Tibial nerve (tissue), 4 donors: ENCODE measurements around the gene SPACA9. TPM values are rescaled to one million over a fixed set of nuclear protein-coding genes. Genes with fewer than 3 reads are reported as not detected.

Experiments used
- DNase-seq, 2 donors: peaks; one replicate each; pipeline ENCODE4 v3.0.0-alpha.2; 2019; ENCODE audit warnings: low spot score in 2 of 2
- H3K27ac ChIP-seq, 4 donors: fragments of 200-600 bp; sonication (generic) in 3 of 4; one replicate each; pipeline ENCODE4 v1.5.1; 2017 to 2019; ENCODE audit warnings: mild to moderate bottlenecking in 1 of 4
- H3K27me3 ChIP-seq, 2 donors: fragments of 200-600 bp; sonication (generic) in 1 of 2; one replicate each; pipeline versions ENCODE4 v1.5.1 to v1.6.0; 2017 to 2019
- H3K36me3 ChIP-seq, 3 donors: fragments of 200-600 bp; sonication (generic); one replicate each; pipeline ENCODE4 v1.5.1; 2018 to 2019
- H3K4me1 ChIP-seq, 4 donors: fragments of 200-600 bp; sonication (generic) in 3 of 4; one replicate each; pipeline ENCODE4 v1.5.1; 2017 to 2019
- H3K4me3 ChIP-seq, 4 donors: fragments of 200-600 bp; sonication (generic) in 3 of 4; one replicate each; pipeline ENCODE4 v1.5.1; 2017 to 2019; ENCODE audit warnings: mild to moderate bottlenecking in 1 of 4, moderate library complexity in 1 of 4
- H3K9me3 ChIP-seq, 4 donors: fragments of 200-600 bp; sonication (generic) in 3 of 4; one replicate each; pipeline ENCODE4 v1.5.1; 2017 to 2019
- CTCF ChIP-seq, 5 experiments: fragments of 200-600 bp in 3 of 5; fragments of 450-650 bp in 2 of 5; sonication (generic) in 3 of 5; IDR thresholded peaks; one replicate each; pipeline ENCODE4 v1.5.1; 2016 to 2019; ENCODE audit warnings: antibody characterized with exemption in 5 of 5, mild to moderate bottlenecking in 3 of 5, moderate library complexity in 2 of 5
- EP300 ChIP-seq, 2 donors: sonication (generic); formaldehyde crosslinking; IDR thresholded peaks; one replicate each; pipeline ENCODE4 v1.6.1; 2017; ENCODE audit warnings: antibody characterized with exemption in 2 of 2, mild to moderate bottlenecking in 1 of 2
- POLR2A ChIP-seq, 2 donors: fragments of 450-650 bp; IDR thresholded peaks; one replicate each; pipeline ENCODE4 v1.6.1; 2017; ENCODE audit warnings: antibody characterized with exemption in 2 of 2, mild to moderate bottlenecking in 2 of 2, moderate library complexity in 2 of 2
- WGBS, 2 donors: methylation state at CpG; one replicate each; pipeline ENCODE4 v1.1.5; 2018; 5-methylcytosine and 5-hydroxymethylcytosine counted together
- total RNA-seq, 4 donors: library from RNA; depleted of rRNA; stranded (reverse); fragments of >200 nt; gene quantifications; one replicate each; pipeline ENCODE4 v1.1.0, GENCODE V29; 2016

Gene SPACA9
- total RNA-seq, 4 donors from 2014 or later = 4.2 to 5.9 (median 5.3) TPM

- WGBS, 2 donors = 93 to 98% methylated on average over 10 to 17 of the region's 18 CpGs
- H3K27ac ChIP-seq = no peak overlapping the region
- TF ChIP-seq EP300 (IDR thresholded peaks at IDR 0.05) (no peak), CTCF (IDR thresholded peaks at IDR 0.05) (no peak), POLR2A (IDR thresholded peaks at IDR 0.05) (no peak)
- DNase-seq = no peak
- peaks cover 0 to 89% (median 0%) of the 10 kb centered on the region in 3 donors for H3K36me3 ChIP-seq
- no peak overlapping the region for H3K4me3 ChIP-seq
- no peaks in the 10 kb centered on the region for H3K9me3 ChIP-seq
- no peaks in the 10 kb centered on the region for H3K27me3 ChIP-seq
- no peaks in the 10 kb centered on the region for H3K4me1 ChIP-seq
Measured at GRCh38 chr9:132888151-132888550, 9.5 kb downstream of the SPACA9 start.

- Histone ChIP-seq H3K36me3 (peaks cover 0 to 94% (median 0%) of the 10 kb centered on the region in 3 donors), H3K27me3 (no peaks in the 10 kb centered on the region), H3K9me3 (no peaks in the 10 kb centered on the region), H3K4me1 (peaks cover 0 to 12% (median 0%) of the 10 kb centered on the region in 4 donors), H3K27ac (no peak overlapping the region), H3K4me3 (no peak overlapping the region)
- TF ChIP-seq CTCF (IDR thresholded peaks at IDR 0.05) = no peak
- TF ChIP-seq EP300 (IDR thresholded peaks at IDR 0.05) = no peak
- no peak for TF ChIP-seq POLR2A (IDR thresholded peaks at IDR 0.05)
- 69 to 76% methylated on average over 9 of the region's 9 CpGs for WGBS, 2 donors
- DNase-seq = no peak
Measured at GRCh38 chr9:132892400-132892799, 13.7 kb downstream of the SPACA9 start.

- 86 to 91% methylated on average over 5 of the region's 5 CpGs for WGBS, 2 donors
- TF ChIP-seq EP300 (IDR thresholded peaks at IDR 0.05) (no peak), POLR2A (IDR thresholded peaks at IDR 0.05) (no peak), CTCF (IDR thresholded peaks at IDR 0.05) (no peak)
- no peak overlapping the region for H3K4me3 ChIP-seq
- H3K4me1 ChIP-seq = peaks cover 0 to 12% (median 0%) of the 10 kb centered on the region in 4 donors
- H3K27me3 ChIP-seq = no peaks in the 10 kb centered on the region
- H3K9me3 ChIP-seq = no peaks in the 10 kb centered on the region
- no peak overlapping the region for H3K27ac ChIP-seq
- peaks cover 0 to 94% (median 8%) of the 10 kb centered on the region in 3 donors for H3K36me3 ChIP-seq
- no peak for DNase-seq
Measured at GRCh38 chr9:132894346-132894745, 15.6 kb downstream of the SPACA9 start.

- H3K27ac ChIP-seq = no peak overlapping the region
- H3K36me3 ChIP-seq = peaks cover 0 to 94% (median 8%) of the 10 kb centered on the region in 3 donors
- H3K27me3 ChIP-seq = no peaks in the 10 kb centered on the region
- WGBS, 2 donors = 65 to 66% methylated on average over 9 of the region's 9 CpGs
- H3K9me3 ChIP-seq = no peaks in the 10 kb centered on the region
- TF ChIP-seq CTCF (IDR thresholded peaks at IDR 0.05) = no peak
- TF ChIP-seq POLR2A (IDR thresholded peaks at IDR 0.05) = no peak
- TF ChIP-seq EP300 (IDR thresholded peaks at IDR 0.05) = no peak
- H3K4me1 ChIP-seq = peaks cover 0 to 12% (median 0%) of the 10 kb centered on the region in 4 donors
- DNase-seq = no peak
- no peak overlapping the region for H3K4me3 ChIP-seq
Measured at GRCh38 chr9:132894862-132895835, 16.5 kb downstream of the SPACA9 start.

GRCh38 chr9:132896264-132896663 lies 17.6 kb downstream of the SPACA9 start:
- Histone ChIP-seq H3K36me3 (peaks cover 2 to 96% (median 17%) of the 10 kb centered on the region in 3 donors), H3K27me3 (no peaks in the 10 kb centered on the region), H3K9me3 (no peaks in the 10 kb centered on the region), H3K4me1 (peaks cover 0 to 12% (median 0%) of the 10 kb centered on the region in 4 donors), H3K27ac (peak overlapping the region in 2 of 4 donors; percentile 56 to 71), H3K4me3 (no peak overlapping the region)
- DNase-seq = no peak
- 83 to 91% methylated on average over 13 of the region's 13 CpGs for WGBS, 2 donors
- TF ChIP-seq EP300 (IDR thresholded peaks at IDR 0.05) (no peak), CTCF (IDR thresholded peaks at IDR 0.05) (no peak), POLR2A (IDR thresholded peaks at IDR 0.05) (no peak)
